GM18867 (cell line): ENCODE results near the gene RASGRF1.
"Not testable (repeated sequence)": the region's sequence is repeated elsewhere in the genome, so short reads cannot be mapped to it uniquely, and the experiment has no call there.

Experiments
- ATAC-seq: cut with Tn5 transposase; IDR thresholded peaks from one replicate; pipeline ENCODE4 v1.9.1; 2021; ENCODE audit warnings: mild to moderate bottlenecking, moderate library complexity; ENCODE audit not compliant: unreplicated experiment

The RASGRF1 gene

DNA sequence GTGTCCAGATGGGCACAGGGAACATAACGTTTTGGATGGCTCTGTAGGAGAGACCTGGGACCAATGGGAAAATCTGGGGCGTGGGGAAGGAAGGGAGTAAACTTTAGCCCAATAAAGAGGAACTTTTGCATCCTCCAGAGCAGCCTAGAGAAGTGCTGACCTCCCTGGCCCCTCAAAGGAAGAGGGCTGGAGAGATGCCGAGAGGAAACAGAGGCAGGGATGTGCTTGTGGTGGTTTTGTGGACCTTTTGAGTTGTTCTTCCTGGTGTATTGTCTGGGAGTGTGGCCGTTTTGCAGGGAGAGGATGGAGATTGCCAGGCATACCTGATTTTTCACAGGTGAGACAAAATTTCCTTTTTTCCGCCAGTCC, 155.9 kb downstream of the RASGRF1 start:
- no peak for ATAC-seq

DNA sequence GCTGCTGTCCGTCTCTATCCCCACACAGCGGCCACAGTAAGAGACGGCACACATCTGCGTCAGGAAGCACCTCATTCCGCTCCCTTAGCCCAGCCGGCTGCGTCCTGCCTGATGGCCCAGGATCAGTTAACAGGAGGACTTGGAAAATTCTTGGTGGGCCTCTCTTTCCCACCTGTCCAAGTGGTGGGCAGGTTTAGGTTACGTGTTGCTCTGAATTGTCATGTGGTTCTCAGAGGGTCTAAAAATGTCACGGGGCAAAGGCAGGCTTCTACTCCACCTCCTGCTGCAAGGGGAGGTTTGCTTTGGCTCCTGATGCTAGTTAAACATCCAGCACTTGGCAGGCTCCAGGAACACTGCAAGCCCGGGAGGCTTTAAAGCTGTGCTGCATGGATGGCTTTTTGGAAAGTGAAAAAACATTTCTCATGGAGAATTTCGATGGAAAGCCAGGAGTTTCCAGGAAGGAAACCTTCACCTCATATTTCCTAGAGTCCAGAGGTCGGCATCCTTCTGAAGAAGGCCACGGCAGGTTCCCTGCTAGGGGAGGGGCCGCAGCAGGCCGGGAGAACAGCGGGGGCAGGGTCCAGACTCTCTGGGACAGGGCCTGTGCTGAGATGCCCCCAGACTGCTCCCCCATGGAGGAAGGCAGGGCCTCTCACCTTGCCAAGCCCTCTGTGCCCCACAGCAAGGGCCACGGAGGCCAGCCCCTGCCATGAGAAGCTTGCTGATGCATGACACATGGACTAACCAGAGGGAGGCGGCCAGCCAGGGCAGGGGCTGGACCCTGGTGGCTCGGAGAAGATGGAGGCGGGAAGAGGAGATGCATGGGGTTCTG, 156.5 kb downstream of the RASGRF1 start:
- ATAC-seq, result no peak

DNA sequence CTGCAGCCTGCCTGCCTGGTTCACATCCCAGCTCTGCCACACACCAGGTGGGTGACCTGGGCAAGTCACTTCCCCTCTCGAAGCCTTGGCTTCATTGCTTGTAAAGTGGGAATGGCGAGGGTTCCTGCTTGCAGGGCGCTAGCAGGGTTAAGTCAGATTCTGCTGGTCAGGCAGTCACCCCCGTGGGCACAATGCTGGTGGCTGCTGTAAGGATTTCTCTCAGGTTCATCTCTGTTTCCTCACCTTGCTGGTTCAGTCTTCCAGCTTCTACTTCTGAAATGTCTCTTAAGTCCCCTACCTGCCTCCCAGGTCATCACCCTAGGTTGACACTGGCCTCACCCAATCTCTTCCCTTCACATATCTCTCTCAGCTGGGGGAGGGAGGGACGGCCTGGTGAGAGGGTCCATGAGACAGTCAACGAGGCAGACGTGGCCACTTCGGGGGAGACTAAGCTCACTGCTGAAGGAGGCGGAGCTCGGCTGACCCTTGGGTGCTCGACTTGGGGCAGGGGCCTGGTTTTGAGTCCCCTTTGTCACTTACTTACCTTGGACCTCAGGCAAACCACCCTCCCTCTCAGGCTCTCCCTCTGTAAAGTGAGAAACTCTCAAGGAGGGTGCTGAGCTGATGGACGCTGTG, 157.3 kb downstream of the RASGRF1 start:
- no peak for ATAC-seq

DNA sequence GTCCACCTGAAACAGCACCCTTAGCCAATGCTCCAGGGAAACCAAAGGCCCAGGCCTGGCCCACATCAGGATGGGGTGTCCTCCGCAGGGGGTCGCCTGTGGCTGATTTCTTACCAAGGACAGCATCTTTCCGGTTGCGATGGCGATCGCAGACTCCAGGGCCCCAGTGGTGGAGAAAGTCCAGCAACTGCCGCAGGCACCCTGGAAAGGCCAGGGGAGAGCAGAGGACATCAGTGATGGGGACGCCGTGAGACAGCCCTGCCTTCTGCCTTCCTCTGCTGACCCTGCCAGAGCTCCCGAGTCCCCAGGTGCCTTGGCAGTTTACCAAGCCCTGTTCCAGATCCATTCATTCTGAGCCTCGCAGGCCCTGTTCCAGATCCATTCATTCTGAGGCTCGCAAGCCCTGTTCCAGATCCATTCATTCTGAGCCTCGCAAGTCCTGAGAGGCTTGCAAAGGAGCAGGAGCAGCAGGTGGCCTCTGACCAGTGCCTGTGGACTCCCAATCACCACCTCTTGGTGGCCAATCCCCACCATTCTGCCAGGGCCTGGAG, 158.2 kb downstream of the RASGRF1 start:
- ATAC-seq, result no peak

GRCh38 chr15:78931439-78932257, 158.9 kb downstream of the RASGRF1 start:
- no peak for ATAC-seq

GRCh38 chr15:78930577-78931388, 159.8 kb downstream of the RASGRF1 start:
- ATAC-seq, result no peak

GRCh38 chr15:78929536-78930264, 160.9 kb downstream of the RASGRF1 start:
- no peak for ATAC-seq

- ATAC-seq, result no peak
Measured at GRCh38 chr15:78928616-78929093, 161.9 kb downstream of the RASGRF1 start.

- ATAC-seq, result not testable (repeated sequence)
Measured at GRCh38 chr15:78928176-78928575, 162.4 kb downstream of the RASGRF1 start.

- no peak for ATAC-seq
Measured at GRCh38 chr15:78927077-78927790, 163.3 kb downstream of the RASGRF1 start.

DNA sequence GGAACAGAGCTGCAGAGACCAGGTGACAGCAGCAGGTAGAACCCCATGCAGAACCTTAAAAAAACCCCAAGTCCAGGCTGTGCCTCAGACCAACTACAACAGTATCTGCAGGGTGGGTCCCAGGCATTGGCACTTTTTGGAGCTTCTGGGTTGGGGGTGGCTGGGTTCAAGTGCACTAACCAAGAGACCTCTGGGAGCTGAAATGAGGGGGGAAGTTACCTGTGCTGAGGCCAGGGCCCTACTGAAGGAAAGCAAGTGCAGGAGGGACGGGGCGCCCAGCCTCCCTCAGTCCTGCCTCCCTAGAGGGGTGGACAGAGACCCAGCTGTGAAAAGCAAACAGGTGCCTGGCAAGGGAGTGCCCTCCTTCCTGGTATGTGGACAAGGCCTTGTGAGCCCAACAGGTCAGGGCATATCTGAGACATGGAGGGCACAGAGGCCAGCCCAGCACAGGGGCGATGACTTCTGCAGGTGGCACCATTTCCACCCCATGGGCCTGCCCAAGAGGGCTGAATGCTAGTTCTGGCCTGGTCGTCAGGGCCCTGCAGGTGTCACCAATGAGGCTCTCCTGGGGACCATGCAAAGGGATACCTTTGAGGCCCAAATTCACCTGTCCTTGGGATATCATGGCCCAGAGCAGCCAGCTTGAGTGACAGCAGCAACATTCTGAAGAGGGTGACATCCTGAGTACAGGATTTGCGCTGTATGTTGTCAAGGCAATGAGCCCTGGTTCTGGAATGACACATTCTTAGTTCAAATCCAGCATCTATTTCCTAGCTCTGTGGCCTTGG, 164.4 kb downstream of the RASGRF1 start:
- no peak for ATAC-seq

GRCh38 chr15:78925076-78925624, 165.4 kb downstream of the RASGRF1 start:
- ATAC-seq, result no peak

GRCh38 chr15:78923480-78924360, 166.9 kb downstream of the RASGRF1 start:
- ATAC-seq, result no peak

DNA sequence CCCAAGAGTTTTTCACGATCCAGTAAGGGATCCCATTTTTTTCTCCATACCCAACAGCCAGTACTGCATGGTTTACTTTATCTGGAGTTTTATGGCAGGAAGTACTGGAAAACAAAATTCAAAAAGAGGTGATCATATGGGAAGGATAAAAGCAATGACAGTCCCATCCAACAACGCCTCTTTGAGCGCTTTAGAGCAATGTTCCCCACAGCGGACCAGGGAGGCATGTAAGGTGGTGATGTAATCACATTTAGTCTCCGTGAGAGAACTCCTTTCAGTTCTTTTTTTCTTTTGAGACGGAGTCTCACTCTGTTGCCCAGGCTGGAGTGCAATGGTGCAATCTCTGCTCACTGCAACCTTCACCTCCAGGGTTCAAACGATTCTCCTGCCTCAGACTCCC, 167.6 kb downstream of the RASGRF1 start:
- no peak for ATAC-seq

- no peak for ATAC-seq
Measured at GRCh38 chr15:78922527-78922926, 168.1 kb downstream of the RASGRF1 start.

- ATAC-seq, result no peak
Measured at GRCh38 chr15:78921940-78922339, 168.6 kb downstream of the RASGRF1 start.

DNA sequence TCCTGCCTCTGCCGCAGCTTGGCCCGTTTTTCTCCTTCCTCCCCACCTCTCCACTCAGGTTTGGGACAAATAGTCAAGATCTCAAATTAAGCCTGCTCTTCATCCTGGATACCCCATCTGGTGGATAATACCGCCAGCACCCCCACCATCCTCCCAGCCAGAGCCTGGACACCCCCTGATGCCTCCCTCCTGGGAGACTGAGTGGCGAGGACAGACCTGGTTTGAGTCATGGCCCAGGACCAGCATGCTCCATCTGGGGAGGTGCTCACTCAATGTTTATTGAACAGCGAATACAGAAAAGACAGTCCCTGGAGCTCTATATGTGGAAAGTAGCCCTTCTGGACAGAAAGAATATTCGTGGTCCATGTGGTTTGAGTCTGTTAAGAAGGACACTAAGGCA, 169.1 kb downstream of the RASGRF1 start:
- no peak for ATAC-seq
